Epithelial cell of proximal tubule (primary cell): ENCODE results near the gene NUDT14. TPM values are rescaled to one million over a fixed set of nuclear protein-coding genes. Genes with fewer than 3 reads are reported as not detected.

ENCODE experiments used
- DNase-seq: peaks from one replicate; pipeline ENCODE4 v3.0.0-alpha.2; 2011; ENCODE audit warnings: low read depth
- H3K4me3 ChIP-seq: 2 replicates; pipeline ENCODE4 v1.5.1; 2011; ENCODE audit warnings: low read depth, mild to moderate bottlenecking, low read length
- CTCF ChIP-seq: conservative IDR thresholded peaks from 2 replicates; pipeline ENCODE4 v1.5.1; 2012; ENCODE audit warnings: low read depth, mild to moderate bottlenecking, low read length
- total RNA-seq: library from RNA; depleted of rRNA; stranded (reverse); fragments of >200 nt; gene quantifications from 2 replicates; pipeline ENCODE4 v1.2.3, GENCODE V29; 2015

Gene NUDT14
- total RNA-seq, 1 donor from 2014 or later, result 30.2 TPM

- DNase-seq, result no peak
- TF ChIP-seq CTCF, result no peak
- no peak overlapping the region for H3K4me3 ChIP-seq
These were observed 32.4 kb downstream of the NUDT14 start for GRCh38 chr14:105148604-105149145.

- no peak overlapping the region for H3K4me3 ChIP-seq
- no peak for DNase-seq
- TF ChIP-seq CTCF, result no peak
These were observed 33.2 kb downstream of the NUDT14 start for GRCh38 chr14:105147671-105148603.

DNA sequence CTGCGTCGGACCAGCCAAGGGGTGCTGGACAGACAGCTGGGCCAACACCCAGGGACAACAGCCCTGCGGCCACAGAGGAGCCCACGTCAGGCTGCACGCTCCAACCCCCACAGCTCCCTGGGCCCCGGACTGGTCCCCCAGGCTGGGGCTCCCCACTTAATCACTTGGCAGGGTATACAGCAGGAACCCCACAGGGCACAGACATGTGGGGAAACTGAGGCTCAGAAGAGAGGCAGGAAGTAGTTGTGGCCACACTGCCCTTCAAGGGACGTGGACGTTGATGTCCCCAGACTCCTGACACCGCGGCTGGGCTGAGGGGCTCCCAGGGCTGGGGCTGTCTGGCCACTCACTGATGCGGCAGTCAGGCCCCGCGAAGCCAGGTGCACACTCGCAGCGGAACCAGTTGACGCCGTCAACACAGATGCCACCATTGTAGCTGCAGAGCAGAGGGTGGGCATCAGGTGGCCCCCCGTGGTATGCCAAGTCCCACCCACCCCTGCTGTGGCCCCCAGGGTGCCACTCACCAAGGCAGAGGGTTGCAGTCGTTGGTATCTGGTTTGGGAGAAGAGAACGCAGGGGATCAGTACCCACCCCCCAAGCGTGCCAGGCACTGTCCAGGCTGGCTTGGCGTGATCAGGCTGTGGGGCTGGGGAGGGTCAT, 34.0 kb downstream of the NUDT14 start:
- TF ChIP-seq CTCF, result no peak
- DNase-seq, result no peak
- no peak overlapping the region for H3K4me3 ChIP-seq

DNA sequence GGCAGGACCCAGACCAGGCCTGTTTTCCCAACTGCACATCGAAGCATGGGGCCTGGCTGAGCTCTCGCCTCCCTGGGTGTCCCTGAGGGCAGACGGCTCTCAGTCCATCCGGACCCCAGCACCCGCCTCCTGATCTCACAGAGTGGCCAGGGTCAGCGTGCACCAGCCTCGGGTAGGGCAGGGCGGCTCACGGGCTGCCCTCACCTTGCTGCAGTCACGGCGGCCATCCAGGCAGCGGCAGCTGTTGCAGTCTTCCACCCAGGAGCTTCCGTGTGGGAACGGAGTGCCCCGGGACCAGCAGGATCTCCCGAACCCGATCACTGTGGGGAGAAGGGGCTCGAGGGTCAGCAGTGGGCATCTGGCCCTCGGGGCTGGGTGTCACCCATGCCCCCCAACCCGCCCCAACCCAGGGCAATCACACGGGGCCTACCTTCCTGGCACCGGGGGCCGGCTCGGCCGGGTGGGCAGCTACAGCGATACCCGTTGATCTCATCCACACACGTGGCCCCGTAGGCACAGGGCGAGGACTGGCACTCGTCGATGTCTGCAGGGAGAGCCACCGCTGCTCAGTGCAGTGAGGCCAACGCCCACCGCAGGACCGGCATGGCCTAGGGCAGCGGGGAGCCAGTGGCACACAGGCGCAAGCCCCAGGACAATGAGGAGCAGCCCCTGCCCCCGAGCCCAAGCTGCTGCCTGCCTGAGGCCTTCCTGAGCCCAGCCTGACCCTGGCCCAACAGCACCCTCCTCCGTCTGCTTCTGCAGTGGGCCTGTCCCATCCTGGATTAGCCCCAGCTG, 34.7 kb downstream of the NUDT14 start:
- TF ChIP-seq CTCF, result no peak
- H3K4me3 ChIP-seq, result no peak overlapping the region
- DNase-seq, result no peak

GRCh38 chr14:105145381-105146180, 35.5 kb downstream of the NUDT14 start:
- TF ChIP-seq CTCF, result no peak
- no peak for DNase-seq

More at GRCh38 chr14:105145381-105146180, 35.5 kb downstream of the NUDT14 start:
- no peak overlapping the region for H3K4me3 ChIP-seq
